Activated CD4-positive, alpha-beta T cell treated with anti-CD3 and anti-CD28 coated beads for 36 hours (primary cell): ENCODE results near the gene CSF1R. TPM values are rescaled to one million over a fixed set of nuclear protein-coding genes. Genes with fewer than 3 reads are reported as not detected.
"Not testable (repeated sequence)": the region's sequence is repeated elsewhere in the genome, so short reads cannot be mapped to it uniquely, and the experiment has no call there.

Experiments used
- ATAC-seq: fragments of 200-7000 bp; cut with Tn5 transposase; one replicate; pipeline ENCODE4 v1.10.0; 2021; ENCODE audit warnings: mild to moderate bottlenecking, moderate library complexity
- CTCF ChIA-PET: fragments of 350-600 bp; sonication (Branson Sonifier 250); formaldehyde crosslinking; loops from one replicate; lab custom pipeline; 2021; ENCODE audit warnings: antibody characterized with exemption; lab: Charles Lee
- POLR2A ChIA-PET: fragments of 350-600 bp; sonication (Branson Sonifier 250); formaldehyde crosslinking; loops from one replicate; lab custom pipeline; 2021; ENCODE audit warnings: antibody characterized with exemption, inconsistent platforms; lab: Charles Lee
- DNase-seq: peaks from one replicate; pipeline ENCODE4 v3.0.0-alpha.2; 2020
- H3K27ac Mint-ChIP-seq: one replicate; pipeline ENCODE4 v1.8.0; 2021; ENCODE audit warnings: mixed read lengths
- H3K27me3 Mint-ChIP-seq: one replicate; pipeline ENCODE4 v1.8.0; 2021; ENCODE audit warnings: mixed read lengths
- H3K36me3 Mint-ChIP-seq: one replicate; pipeline ENCODE4 v1.8.0; 2021; ENCODE audit warnings: low read depth, mixed read lengths
- H3K4me1 Mint-ChIP-seq: one replicate; pipeline ENCODE4 v1.8.0; 2021; ENCODE audit warnings: mixed read lengths
- H3K4me3 Mint-ChIP-seq: one replicate; pipeline ENCODE4 v1.8.0; 2021; ENCODE audit warnings: mild to moderate bottlenecking, moderate library complexity, mixed read lengths
- H3K9me3 Mint-ChIP-seq: one replicate; pipeline ENCODE4 v1.8.0; 2021; ENCODE audit warnings: low read depth, mixed read lengths
- intact Hi-C, 2 experiments: fragments of 100-400 bp; cut with DNase I in 1 of 2; cut with micrococcal nuclease in 1 of 2; formaldehyde crosslinking; loops; one replicate each; pipeline versions ENCODE4 v1.14.2 to v1.15.1; 2022 to 2024; cut with DNase I, micrococcal nuclease
- total RNA-seq, 2 experiments: library from RNA; stranded (reverse); gene quantifications; one replicate each; pipeline ENCODE4 v1.2.3, GENCODE V29; 2021

CSF1R gene
- total RNA-seq, 2 experiments from 2014 or later, result 0.41 to 0.76 TPM

GRCh38 chr5:150051657-150052195 is 34.6 kb downstream of the CSF1R start:
- Mint-ChIP-seq H3K4me3 (no peak overlapping the region), H3K36me3 (peaks cover 50% of the 10 kb centered on the region), H3K9me3 (no peaks in the 10 kb centered on the region), H3K4me1 (no peaks in the 10 kb centered on the region), H3K27ac (no peak overlapping the region), H3K27me3 (no peaks in the 10 kb centered on the region)
- ChIA-PET CTCF (no interaction called here), POLR2A (no interaction called here)
- intact Hi-C loops, result no loop called here
- no peak for ATAC-seq
- DNase-seq, result no peak

GRCh38 chr5:150050172-150050811 is 36.1 kb downstream of the CSF1R start:
- peak; percentile 71 for ATAC-seq
- intact Hi-C loops, H3K4me3 Mint-ChIP-seq, H3K9me3 Mint-ChIP-seq, DNase-seq, H3K27me3 Mint-ChIP-seq, H3K4me1 Mint-ChIP-seq: not testable (repeated sequence)
- peaks cover 50% of the 10 kb centered on the region for H3K36me3 Mint-ChIP-seq
- ChIA-PET CTCF (interaction anchor here (1.0 kb wide), 1 partner anchor 24 kb away, joined by 3 read pairs; no protein-coding TSS in a partner anchor), POLR2A (interaction anchor here (0.8 kb wide), 1 partner anchor 9 kb away, joined by 3 read pairs; no protein-coding TSS in a partner anchor)
- peak overlapping the region; percentile 6 for H3K27ac Mint-ChIP-seq

GRCh38 chr5:150046031-150046430 is 40.3 kb downstream of the CSF1R start:
- peaks cover 6% of the 10 kb centered on the region for H3K4me1 Mint-ChIP-seq
- peaks cover 49% of the 10 kb centered on the region for H3K36me3 Mint-ChIP-seq
- no peak overlapping the region for H3K27ac Mint-ChIP-seq
- CTCF ChIA-PET, result interaction anchor here (1.1 to 1.3 kb wide), 5 partner anchors 11 to 217 kb away, joined by 3 to 6 read pairs (median 4); no protein-coding TSS in a partner anchor
- no peaks in the 10 kb centered on the region for H3K9me3 Mint-ChIP-seq
- intact Hi-C loops, result no loop called here
- H3K4me3 Mint-ChIP-seq, result no peak overlapping the region
- POLR2A ChIA-PET, result no interaction called here
- DNase-seq, result no peak
- ATAC-seq, result no peak
- no peaks in the 10 kb centered on the region for H3K27me3 Mint-ChIP-seq

- H3K4me3 Mint-ChIP-seq, result no peak overlapping the region
- no peaks in the 10 kb centered on the region for H3K9me3 Mint-ChIP-seq
- no peak overlapping the region for H3K27ac Mint-ChIP-seq
- H3K36me3 Mint-ChIP-seq, result peaks cover 48% of the 10 kb centered on the region
- ChIA-PET CTCF (interaction anchor here (1.0 to 1.3 kb wide), 6 partner anchors 11 to 216 kb away, joined by 3 to 6 read pairs (median 4); no protein-coding TSS in a partner anchor), POLR2A (no interaction called here)
- H3K27me3 Mint-ChIP-seq, result no peaks in the 10 kb centered on the region
- peaks cover 6% of the 10 kb centered on the region for H3K4me1 Mint-ChIP-seq
- intact Hi-C loops, result no loop called here
- DNase-seq (no peak), ATAC-seq (no peak)
Measured at GRCh38 chr5:150045549-150045948, 40.8 kb downstream of the CSF1R start.

GRCh38 chr5:150044712-150045111 is 41.6 kb downstream of the CSF1R start:
- Mint-ChIP-seq H3K27ac (no peak overlapping the region), H3K36me3 (peaks cover 50% of the 10 kb centered on the region), H3K9me3 (no peaks in the 10 kb centered on the region), H3K27me3 (no peaks in the 10 kb centered on the region), H3K4me1 (peaks cover 6% of the 10 kb centered on the region), H3K4me3 (no peak overlapping the region)
- no peak for ATAC-seq
- ChIA-PET POLR2A (no interaction called here), CTCF (interaction anchor here (0.7 to 1.0 kb wide), 2 partner anchors 14 to 34 kb away, joined by 3 to 4 read pairs; no protein-coding TSS in a partner anchor)
- intact Hi-C loops, result no loop called here
- DNase-seq, result no peak

GRCh38 chr5:150044329-150044681 is 42.0 kb downstream of the CSF1R start:
- Mint-ChIP-seq H3K36me3 (peaks cover 49% of the 10 kb centered on the region), H3K4me3 (no peak overlapping the region), H3K27me3 (no peaks in the 10 kb centered on the region), H3K27ac (no peak overlapping the region), H3K9me3 (no peaks in the 10 kb centered on the region), H3K4me1 (peaks cover 6% of the 10 kb centered on the region)
- POLR2A ChIA-PET, result no interaction called here
- intact Hi-C loops, result no loop called here
- CTCF ChIA-PET, result interaction anchor here (0.7 kb wide), 1 partner anchor 34 kb away, joined by 3 read pairs; no protein-coding TSS in a partner anchor
- ATAC-seq, result no peak
- DNase-seq, result no peak

GRCh38 chr5:150043657-150044328 is 42.6 kb downstream of the CSF1R start:
- Mint-ChIP-seq H3K9me3 (no peaks in the 10 kb centered on the region), H3K27ac (peak overlapping the region; percentile 10), H3K27me3 (no peaks in the 10 kb centered on the region), H3K4me1 (peaks cover 6% of the 10 kb centered on the region), H3K4me3 (no peak overlapping the region), H3K36me3 (peaks cover 44% of the 10 kb centered on the region)
- ATAC-seq, result no peak
- POLR2A ChIA-PET, result no interaction called here
- CTCF ChIA-PET, result interaction anchor here (0.6 kb wide), 1 partner anchor 997 kb away, joined by 3 read pairs; no protein-coding TSS in a partner anchor
- intact Hi-C loops, result no loop called here
- no peak for DNase-seq

- CTCF ChIA-PET, result interaction anchor here (1.2 kb wide), 1 partner anchor 12 kb away, joined by 3 read pairs; no protein-coding TSS in a partner anchor
- H3K36me3 Mint-ChIP-seq, result peaks cover 43% of the 10 kb centered on the region
- no peaks in the 10 kb centered on the region for H3K27me3 Mint-ChIP-seq
- no peak for ATAC-seq
- H3K4me1 Mint-ChIP-seq, result peaks cover 6% of the 10 kb centered on the region
- H3K9me3 Mint-ChIP-seq, result no peaks in the 10 kb centered on the region
- POLR2A ChIA-PET, result no interaction called here
- intact Hi-C loops, result no loop called here
- H3K27ac Mint-ChIP-seq, result no peak overlapping the region
- no peak overlapping the region for H3K4me3 Mint-ChIP-seq
- no peak for DNase-seq
Measured at GRCh38 chr5:150042459-150042858, 43.9 kb downstream of the CSF1R start.

- Mint-ChIP-seq H3K4me3 (no peak overlapping the region), H3K9me3 (no peaks in the 10 kb centered on the region), H3K4me1 (peaks cover 2% of the 10 kb centered on the region), H3K27me3 (no peaks in the 10 kb centered on the region), H3K27ac (no peak overlapping the region), H3K36me3 (peaks cover 55% of the 10 kb centered on the region)
- POLR2A ChIA-PET, result no interaction called here
- CTCF ChIA-PET, result interaction anchor here (0.7 kb wide), 1 partner anchor 604 kb away, joined by 5 read pairs; no protein-coding TSS in a partner anchor
- DNase-seq, result no peak
- intact Hi-C loops, result no loop called here
- no peak for ATAC-seq
Measured at GRCh38 chr5:150038547-150038946, 47.8 kb downstream of the CSF1R start.

- Mint-ChIP-seq H3K4me3 (no peak overlapping the region), H3K27me3 (no peaks in the 10 kb centered on the region), H3K4me1 (no peaks in the 10 kb centered on the region), H3K36me3 (peaks cover 54% of the 10 kb centered on the region), H3K27ac (no peak overlapping the region), H3K9me3 (no peaks in the 10 kb centered on the region)
- ChIA-PET POLR2A (no interaction called here), CTCF (interaction anchor here (1.8 kb wide), 1 partner anchor 13 kb away, joined by 4 read pairs; no protein-coding TSS in a partner anchor)
- intact Hi-C loops, result no loop called here
- ATAC-seq, result no peak
- DNase-seq, result no peak
Measured at GRCh38 chr5:150036513-150036912, 49.8 kb downstream of the CSF1R start.

- ATAC-seq (no peak), DNase-seq (no peak)
- ChIA-PET CTCF (interaction anchor here (0.5 to 1.8 kb wide), 4 partner anchors 10 to 143 kb away, joined by 3 to 4 read pairs (median 4); no protein-coding TSS in a partner anchor), POLR2A (no interaction called here)
- intact Hi-C loops, result no loop called here
- Mint-ChIP-seq H3K27me3 (no peaks in the 10 kb centered on the region), H3K27ac (peak overlapping the region; percentile 33), H3K4me3 (no peak overlapping the region), H3K36me3 (peaks cover 51% of the 10 kb centered on the region), H3K4me1 (no peaks in the 10 kb centered on the region), H3K9me3 (no peaks in the 10 kb centered on the region)
Measured at GRCh38 chr5:150035139-150035895, 51.0 kb downstream of the CSF1R start.
